GM19351 (cell line): ENCODE results near the gene DEPDC4.

ENCODE experiments used
- ATAC-seq: cut with Tn5 transposase; IDR thresholded peaks from one replicate; pipeline ENCODE4 v1.9.1; 2021; ENCODE audit warnings: mild to moderate bottlenecking, moderate library complexity; ENCODE audit not compliant: unreplicated experiment

DEPDC4 gene

DNA sequence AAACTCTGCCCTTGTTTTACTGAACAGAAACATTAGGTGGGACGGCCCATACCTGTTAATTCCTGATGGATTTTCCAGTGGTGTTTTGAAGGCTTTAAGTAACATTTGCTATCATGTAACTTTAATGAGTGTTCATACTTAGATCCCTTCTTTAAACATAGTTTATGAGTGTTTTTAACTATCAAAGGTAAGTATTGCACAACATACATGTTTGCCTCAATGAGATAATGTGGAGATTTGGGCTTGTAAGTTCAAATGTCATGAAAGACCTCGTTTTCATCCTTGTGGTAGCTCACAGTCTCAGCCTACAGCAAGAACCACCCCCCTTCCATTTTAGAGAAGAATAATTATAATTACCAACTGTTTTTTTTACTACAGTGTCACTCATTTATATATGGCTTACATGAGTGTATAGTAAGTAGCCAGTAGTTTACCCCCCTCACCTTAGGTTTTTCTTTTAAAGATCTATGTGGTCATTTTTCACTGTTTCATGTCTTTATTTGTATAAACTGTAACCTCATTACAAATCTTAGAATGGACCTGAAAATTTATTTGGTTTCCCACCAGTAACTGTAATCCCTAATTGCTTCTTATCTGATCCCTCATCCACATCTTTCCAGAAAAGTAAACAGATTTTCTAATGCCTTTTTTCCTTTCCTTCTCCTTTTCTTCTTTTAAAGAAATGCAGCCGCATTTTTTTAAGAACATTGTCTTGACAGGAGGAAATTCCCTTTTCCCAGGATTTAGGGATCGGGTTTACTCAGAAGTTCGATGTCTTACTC, 47.4 kb downstream of the DEPDC4 start:
- no peak for ATAC-seq

DNA sequence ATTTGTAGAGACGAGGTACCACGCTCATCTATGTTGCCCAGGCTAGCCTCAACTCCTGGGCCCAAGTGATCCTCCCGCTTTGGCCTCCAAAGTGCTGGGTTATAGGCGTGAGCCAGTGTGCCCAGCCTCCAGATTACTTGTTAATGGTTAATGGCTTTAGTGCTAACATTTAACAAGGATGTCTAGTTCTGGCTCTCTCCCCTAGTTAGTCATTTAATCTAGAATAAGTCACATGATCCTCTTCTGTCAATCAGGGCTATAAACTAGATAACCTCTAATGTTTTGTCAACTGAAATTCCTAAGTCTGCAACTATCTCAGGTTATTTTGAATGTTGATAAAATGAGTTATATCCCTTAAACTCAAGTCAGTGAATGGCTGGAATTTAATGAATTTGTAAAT, 50.5 kb downstream of the DEPDC4 start:
- no peak for ATAC-seq

DNA sequence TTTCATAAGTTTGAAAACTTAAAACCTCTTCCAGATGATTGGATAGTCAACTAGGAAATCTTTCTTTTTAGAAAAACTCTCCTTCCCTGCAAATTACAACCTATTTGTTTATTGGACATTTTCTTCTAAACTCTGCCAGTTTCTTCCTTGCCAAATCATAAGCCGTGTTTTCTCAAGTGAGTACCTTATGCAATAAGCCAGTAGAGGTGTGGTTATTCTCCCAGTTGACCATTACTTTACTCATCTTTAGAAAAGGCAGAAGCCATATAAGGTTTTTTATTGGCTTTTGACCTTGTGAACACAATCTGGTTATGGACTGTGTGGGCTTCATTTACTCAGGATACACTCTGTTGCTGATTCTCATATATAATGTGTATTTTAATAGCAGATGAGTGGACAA, 51.7 kb downstream of the DEPDC4 start:
- no peak for ATAC-seq

DNA sequence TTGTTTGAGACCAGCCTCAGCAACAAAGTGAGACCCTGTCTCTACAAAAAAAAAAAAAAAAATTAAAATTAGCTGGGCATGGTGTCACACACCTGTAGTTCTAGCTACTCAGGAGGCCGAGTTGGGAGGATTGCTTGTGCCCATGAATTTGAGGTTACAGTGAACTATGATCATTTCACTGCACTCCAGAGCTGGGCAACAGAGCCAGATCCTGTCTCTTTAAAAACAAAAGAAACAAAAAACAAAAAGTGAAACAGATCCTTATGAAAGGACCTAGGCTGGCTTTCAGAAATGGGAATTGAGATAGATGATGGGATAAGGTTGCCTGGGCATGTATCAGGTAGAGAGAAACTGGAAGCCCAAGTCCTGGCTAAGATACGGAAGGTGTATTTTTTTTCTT, 52.4 kb downstream of the DEPDC4 start:
- ATAC-seq = no peak

DNA sequence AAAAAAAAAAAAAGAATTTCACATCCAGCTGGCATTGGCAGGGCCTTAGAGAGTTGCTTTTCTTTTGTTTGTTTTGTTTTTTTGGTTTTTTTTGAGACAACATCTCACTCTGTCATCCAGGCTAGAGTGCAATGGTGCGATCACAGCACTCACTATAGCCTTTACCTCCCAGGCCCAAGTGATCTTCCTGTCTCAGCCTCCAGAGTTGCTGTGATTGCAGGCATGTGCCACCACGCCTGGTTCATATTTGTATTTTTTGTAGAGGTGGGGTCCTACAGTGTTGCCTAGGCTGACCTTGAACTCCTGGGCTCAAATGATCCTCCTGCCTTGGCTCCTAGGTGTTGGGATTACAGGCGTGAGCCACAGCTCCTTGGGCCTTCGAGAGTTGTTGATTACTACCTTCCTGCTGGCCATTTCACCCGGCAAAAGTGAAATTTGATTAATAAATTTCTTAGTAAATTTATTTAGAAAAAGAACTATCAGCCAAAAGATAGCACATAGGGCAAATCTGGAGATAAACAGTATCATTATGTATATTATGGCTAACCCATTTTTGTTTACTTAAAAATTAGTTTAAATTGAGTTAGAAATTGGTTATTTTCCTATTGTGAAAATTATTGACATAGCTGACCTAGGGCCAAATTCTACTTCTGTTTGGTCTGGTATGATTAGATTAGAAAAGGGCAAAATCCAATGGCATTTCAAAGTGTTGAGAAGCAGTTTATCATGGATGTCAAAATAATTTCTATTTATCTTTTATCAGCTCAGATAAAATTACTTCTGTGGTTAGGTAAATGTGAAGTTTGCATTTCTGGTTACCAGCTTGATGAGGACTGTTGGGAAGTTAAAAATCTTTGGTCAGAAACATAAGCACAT, 53.6 kb downstream of the DEPDC4 start:
- ATAC-seq = no peak

DNA sequence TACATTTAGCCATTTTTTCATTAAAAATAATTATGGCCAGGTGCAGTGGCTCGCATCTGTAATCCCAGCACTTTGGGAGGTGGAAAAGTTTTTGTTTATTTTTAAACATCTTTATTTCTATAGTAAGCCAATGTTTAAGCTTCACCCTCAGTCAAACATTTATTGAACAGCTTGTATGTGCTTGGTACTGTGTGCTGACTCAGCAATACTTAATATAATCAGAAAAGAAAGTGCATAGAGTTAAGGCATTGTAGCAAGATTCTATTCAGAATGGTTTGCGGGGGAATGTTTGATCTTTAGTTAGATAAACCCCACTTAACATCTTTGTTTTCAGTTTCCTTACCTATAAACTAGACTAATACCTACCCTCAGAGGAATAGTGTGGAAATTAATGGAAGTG, 55.2 kb downstream of the DEPDC4 start:
- no peak for ATAC-seq

DNA sequence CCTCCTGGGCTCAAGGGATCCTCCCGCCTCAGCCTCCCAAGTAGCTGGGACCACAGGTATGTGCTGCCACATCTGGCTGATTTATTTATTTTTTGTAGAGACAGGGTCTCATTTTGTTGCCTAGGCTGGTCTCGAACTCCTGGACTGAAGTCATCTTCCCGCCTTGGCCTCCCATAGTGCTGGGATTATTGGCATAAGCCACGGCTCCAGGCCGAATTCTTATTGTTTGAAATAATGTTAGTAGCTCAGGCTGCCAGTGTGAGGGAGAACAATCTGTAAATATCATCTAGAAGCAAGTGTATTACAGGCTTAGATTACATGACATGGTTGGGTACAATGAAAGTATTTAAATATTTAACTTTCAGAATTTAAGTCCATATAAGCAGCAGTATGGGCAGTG, 58.0 kb downstream of the DEPDC4 start:
- ATAC-seq = no peak

DNA sequence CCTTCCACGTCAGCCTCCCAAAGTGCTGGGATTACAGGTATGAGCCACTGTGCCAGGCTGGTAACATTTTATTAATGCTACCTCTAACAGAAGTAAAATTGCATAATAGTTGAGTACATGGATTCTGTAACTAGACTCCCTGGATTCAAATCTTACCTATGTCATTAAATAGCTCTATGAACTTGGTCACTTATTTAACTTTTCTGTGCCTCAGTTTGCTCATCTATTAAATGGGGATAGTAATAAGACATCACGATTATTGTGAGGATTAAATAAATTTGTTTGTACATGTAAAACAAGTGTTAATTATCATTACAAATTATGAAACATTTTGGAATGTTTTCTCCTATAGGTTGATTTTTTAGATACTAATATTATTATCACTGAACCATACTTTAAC, 59.6 kb downstream of the DEPDC4 start:
- no peak for ATAC-seq

DNA sequence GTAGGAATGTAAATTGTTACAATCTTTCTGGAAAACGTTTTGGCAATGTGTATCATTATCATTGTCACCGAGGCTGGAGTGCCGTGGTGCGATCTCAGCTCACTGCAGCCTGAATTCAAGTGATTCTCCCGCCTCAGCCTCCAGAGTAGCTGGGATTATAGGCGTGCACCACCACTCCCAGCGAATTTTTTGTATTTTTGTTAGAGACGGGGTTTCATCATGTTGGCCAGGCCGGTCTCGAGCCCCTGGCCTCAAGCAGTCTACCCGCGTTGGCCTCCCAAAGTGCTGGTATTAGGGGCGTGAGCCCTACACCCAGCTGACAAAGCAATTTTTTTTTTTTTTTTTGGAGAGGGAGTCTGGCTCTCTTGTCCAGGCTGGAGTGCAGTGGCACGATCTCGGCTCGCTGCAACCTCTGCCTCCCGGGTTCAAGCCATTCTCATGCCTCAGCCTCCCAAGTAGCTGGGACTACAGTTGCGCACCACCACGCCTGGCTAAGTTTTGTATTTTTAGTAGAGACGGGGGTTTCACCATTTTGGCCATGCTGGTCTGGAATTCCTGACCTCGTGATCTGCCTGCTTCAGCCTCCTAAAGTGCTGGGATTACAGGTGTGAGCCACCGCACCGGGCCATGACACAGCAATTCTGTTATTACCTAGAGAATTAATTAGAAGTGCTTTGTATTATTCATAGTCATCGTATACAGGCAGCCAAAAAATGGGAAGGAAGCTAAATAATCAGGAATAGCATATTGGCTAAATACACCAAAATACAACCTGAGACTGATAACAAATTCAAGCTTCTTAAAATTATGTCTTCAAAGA, 65.1 kb downstream of the DEPDC4 start:
- no peak for ATAC-seq

DNA sequence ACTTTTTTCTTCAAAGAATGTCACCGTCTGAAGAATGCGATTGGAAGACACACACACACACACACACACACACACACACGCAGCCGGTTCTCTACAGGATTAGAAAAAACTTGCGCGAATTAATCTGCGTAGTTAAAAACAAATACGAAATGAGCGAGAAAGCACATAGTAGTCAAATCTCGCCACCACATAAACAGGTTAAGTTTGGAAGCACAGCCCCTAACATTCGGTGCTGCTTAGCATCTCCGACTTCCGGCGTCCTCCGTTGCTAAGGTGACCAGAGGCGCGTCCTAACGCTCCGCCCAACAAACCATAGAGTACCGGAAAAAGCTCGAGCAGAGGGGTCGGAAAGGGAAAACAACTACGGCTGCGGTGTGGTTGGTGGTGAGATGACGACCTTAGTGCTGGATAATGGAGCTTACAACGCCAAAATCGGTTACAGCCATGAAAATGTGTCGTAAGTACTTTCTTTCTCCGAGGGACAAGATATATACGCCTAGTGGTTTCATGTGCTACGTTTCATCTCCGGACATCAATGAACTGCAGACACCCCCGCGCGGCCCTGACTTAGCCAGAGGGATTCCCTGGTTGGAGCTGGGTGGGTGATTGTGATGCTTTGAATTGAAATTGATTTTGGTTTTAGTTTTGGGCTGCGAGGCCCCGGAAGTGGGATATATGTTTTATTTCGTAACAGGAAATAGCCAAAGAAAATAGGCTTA, 66.3 kb downstream of the DEPDC4 start, which contains the start of gene ACTR6:
TSS of gene ACTR6 (plus strand) at position 353 of the 719 bp plus-strand sequence. CDS start at position 390, 37 bp downstream.
- peak; percentile 87 for ATAC-seq

DNA sequence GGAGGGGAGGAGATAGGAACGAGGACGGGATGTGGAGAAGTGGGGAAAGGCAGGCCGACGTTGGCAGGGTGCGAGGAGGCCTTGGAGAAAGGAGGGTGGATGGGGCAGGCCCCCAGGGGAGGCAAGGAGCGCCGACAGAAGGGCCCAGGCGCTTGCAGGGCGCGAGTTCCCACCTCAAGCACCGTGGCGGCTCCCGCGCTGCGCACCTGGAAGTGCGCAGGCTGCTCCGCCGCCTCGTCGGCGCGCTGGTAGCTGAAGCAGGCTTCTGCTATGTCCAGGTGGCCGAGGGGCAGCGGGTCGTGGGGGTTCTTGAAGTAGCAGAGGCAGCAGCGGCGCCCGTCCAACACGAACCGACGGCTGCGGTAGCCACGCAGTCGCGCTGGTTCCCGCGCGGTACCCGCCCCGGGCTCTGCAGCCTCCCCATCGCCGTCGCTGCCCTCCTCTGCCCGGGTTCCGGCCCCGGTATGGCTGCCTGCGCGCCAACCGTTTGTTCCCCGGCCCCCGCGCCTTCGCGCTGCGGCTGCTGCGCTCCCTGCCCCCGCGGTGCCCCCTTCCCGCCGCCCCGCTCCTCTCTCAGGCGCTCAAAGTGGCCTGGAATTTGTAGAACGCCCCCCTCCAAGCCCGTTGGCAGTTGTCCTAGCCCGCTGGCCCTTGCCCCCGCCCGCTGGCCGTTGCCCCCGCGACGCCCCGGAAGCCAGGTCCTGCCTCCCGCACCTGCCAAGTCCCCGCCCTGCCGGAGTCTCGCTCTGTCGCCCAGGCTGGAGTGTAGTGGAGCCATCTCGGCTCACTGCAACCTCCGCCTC, 67.3 kb downstream of the DEPDC4 start:
- ATAC-seq = peak; percentile 66

DNA sequence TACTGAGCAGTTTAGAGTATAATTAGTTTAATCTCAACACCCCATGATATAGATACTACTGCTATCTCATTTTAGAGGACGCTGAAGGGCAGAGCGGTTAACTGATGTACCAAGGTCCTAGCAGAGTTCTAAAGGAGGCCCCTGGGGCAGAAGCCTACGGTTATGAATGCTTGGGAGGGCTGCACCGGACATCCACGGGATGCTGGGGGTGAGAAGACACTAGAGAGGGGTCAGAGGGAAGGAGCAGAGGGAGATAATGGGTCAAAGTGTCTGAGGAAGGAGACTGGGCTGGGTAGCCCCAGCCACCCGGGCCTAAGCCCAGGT, 67.9 kb downstream of the DEPDC4 start:
- no peak for ATAC-seq

DNA sequence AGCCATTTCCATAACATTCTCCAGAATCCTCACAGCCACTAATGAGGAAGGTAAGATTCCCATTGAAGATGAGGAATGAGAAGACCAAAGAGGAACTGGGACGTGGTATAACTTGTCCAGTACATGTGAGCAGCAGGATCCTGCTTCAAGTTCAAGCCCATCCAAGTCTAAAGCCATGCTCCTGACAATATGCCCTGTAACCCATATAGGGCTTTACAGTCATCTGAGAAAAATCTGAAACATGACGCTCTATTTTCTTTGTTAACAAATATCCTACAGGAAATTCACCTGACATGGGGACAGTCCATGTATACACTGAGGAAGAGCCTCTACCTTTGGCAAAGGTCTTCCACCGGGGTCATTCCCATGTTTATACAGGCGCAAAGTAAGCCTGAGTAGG, 69.4 kb downstream of the DEPDC4 start:
- ATAC-seq = no peak

DNA sequence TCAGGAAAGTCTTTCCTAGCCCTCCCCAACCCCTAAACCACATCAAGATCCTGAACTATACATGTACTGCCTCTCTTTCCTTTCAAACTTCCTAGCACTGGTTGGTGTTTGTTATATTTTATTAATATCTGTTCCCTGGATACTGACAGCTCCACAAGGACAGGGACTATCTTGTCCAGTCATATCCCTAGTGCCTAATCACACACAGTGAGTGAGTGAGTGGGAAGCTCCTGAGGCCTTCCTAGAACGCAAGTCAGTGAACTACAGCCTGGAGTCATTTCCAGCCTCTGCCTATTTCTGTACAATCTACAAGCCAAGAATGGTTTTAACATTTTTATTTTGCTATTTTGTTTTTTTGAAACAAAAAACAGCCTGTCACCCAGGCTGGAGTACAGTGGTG, 73.8 kb downstream of the DEPDC4 start:
- no peak for ATAC-seq
